Fibroblast of mammary gland (primary cell): ENCODE results near the gene RGS19.
"Not testable (repeated sequence)": the region's sequence is repeated elsewhere in the genome, so short reads cannot be mapped to it uniquely, and the experiment has no call there.

Experiments used
- DNase-seq: peaks from one replicate; pipeline ENCODE4 v3.0.0-alpha.2; 2010; ENCODE audit warnings: low read depth
- H3K4me3 ChIP-seq: 2 replicates; pipeline ENCODE4 v1.5.1; 2011; ENCODE audit warnings: low read depth, mild to moderate bottlenecking, low read length, moderate library complexity; ENCODE audit not compliant: control insufficient read depth
- TF ChIP-seq, protein P1 (sequence below): conservative IDR thresholded peaks from 2 replicates; pipeline ENCODE4 v1.5.1; 2011; ENCODE audit warnings: low read depth, low read length, inconsistent platforms; ENCODE audit not compliant: control insufficient read depth, insufficient read depth

The RGS19 gene

GRCh38 chr20:64091340-64091739 is 12.0 kb upstream of the RGS19 start:
- DNase-seq: no peak
- TF ChIP-seq, protein P1, sequence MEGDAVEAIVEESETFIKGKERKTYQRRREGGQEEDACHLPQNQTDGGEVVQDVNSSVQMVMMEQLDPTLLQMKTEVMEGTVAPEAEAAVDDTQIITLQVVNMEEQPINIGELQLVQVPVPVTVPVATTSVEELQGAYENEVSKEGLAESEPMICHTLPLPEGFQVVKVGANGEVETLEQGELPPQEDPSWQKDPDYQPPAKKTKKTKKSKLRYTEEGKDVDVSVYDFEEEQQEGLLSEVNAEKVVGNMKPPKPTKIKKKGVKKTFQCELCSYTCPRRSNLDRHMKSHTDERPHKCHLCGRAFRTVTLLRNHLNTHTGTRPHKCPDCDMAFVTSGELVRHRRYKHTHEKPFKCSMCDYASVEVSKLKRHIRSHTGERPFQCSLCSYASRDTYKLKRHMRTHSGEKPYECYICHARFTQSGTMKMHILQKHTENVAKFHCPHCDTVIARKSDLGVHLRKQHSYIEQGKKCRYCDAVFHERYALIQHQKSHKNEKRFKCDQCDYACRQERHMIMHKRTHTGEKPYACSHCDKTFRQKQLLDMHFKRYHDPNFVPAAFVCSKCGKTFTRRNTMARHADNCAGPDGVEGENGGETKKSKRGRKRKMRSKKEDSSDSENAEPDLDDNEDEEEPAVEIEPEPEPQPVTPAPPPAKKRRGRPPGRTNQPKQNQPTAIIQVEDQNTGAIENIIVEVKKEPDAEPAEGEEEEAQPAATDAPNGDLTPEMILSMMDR: no peak
- H3K4me3 ChIP-seq: no peak overlapping the region

DNA sequence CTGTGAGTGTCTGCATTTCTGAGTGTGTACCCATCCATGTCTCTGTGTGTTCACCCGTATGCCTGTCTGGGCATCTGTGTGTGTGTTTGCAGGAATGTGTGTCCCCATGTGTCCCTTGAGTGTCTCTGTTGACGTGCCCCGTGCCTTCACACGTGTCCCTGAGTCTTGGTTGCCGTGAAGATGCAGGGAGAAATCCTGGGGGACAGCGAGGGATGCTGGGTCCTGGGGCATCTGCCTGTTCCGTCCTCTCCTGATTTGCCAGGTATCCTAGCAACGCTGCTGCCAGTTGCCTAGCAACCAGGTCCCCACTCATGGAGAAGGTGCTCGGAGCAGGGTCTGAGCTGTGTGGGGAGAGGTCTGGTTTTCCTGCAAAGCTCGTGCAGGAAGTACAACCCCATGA is 10.8 kb upstream of the RGS19 start:
- TF ChIP-seq, protein P1: no peak
- DNase-seq: no peak
- no peak overlapping the region for H3K4me3 ChIP-seq

- H3K4me3 ChIP-seq, DNase-seq: not testable (repeated sequence)
These were observed 9.3 kb upstream of the RGS19 start for GRCh38 chr20:64088586-64088985.

GRCh38 chr20:64087226-64087825 is 8.0 kb upstream of the RGS19 start:
- DNase-seq, H3K4me3 ChIP-seq: not testable (repeated sequence)

- TF ChIP-seq, protein P1: no peak
- DNase-seq: no peak
- H3K4me3 ChIP-seq: no peak overlapping the region
These were observed 7.5 kb upstream of the RGS19 start for GRCh38 chr20:64086801-64087200.

- TF ChIP-seq, protein P1: no peak
- DNase-seq: no peak
- no peak overlapping the region for H3K4me3 ChIP-seq
These were observed 5.4 kb upstream of the RGS19 start for GRCh38 chr20:64084685-64085152.

DNA sequence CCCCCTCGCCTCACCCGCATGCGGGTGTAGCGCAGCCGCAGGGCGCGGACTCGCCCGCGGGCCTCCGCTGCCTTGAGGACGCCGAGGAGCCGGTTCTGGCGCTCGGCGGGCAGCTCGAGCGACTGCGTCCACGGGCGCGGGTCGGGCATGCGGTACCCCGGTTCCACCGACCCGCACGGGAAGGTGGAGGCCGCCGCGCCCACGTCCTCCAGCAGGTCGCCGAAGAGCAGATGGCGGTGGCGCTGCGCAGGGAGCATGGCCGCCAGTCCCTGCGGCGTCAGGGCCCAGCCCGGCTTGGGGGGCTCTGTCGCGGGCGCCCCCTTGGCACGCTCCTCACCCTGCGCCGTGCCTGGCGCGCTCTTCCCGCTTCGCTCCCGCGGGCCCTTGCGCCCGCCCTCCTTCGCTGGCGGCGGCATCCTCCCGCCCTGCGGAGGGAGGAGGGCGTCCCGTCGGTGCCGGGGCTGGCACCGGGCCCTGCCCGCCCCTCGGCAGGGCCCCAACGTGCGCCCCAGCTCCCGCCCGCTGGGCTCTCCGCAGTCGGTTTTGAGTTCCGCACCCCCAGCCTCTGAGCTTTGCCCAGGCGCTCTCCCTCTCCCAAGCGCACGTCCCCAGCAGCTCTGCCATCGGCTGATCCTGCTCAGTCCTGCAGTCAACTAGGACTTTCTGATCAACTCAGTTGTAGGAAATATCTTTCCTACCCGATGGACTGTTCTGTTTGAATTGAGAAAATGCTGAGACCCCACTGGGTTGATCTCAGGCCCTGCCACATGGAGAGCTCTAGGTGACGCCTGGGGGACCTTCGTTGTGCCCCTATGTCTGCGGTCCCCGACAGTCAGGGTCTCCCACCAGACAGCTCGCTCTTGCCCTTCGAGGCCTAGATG is 4.7 kb upstream of the RGS19 start, which contains the start of gene LKAAEAR1:
TSS of gene LKAAEAR1 (minus strand) at position 595 of the 881 bp plus-strand sequence. CDS start at position 416, 179 bp downstream.
- DNase-seq: no peak
- TF ChIP-seq, protein P1: no peak
- peak within 1 kb of the TSS; percentile 16 for H3K4me3 ChIP-seq
